ENCODE results near the gene FAF1.
"Not testable (repeated sequence)": the region's sequence is repeated elsewhere in the genome, so short reads cannot be mapped to it uniquely, and the experiment has no call there.

FAF1 gene

DNA sequence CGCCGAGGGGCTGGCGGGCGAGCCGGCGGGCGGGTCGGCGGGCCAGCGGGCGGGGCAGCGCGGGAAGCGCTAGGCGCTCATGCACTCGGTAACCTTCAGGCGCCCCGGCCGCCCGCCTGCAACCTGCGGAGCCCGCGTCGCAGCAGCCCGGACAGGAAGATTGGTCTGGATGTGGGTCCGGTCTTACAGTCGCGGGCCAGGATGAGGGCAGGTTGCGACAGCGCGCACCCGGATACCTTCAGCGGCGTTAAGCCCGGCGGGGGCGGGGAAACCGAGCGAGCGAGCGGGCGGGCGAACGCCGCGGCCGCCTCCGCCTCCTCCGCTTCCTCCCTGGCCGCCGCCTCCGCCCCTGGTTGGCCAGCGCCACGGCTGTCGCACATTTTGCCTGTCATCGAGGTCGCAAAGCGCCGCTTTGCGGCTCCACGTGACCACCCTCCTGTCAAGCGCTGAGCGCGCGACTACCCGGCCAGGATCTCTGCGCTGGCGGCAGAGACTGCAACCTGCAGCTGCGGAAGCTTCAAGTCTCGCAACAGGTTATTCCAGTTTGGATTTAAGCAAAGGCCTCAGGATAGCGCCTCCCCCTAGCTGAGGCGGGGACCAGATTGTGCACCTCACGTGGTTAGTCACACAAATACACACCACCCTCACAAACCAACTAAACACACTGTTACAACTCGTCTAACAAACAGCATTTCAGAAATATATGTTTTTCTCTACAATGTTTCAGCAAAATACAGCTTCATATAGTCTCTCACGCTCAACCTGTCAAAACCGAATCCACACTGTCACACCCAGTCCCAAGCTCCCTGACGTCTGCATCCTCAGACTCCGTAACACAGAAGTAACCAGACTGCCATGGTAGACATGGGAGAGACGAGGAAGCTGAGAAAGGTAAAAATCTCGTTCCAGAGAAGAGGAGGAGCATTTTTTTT is at the start of gene FAF1:
Gene FAF1 (minus strand): TSS at position 355 of the 932 bp plus-strand sequence. CDS start 456 bp downstream, outside the sequence.
- Mint-ChIP-seq H3K36me3 (ENCODE audit: low read depth) (peaks cover 2% of the 10 kb centered on the region), H3K4me1 (ENCODE audit: low read depth) (peaks cover 15% of the 10 kb centered on the region), H3K27me3 (ENCODE audit: low read depth) (peaks cover 6% of the 10 kb centered on the region), H3K27ac (peak within 1 kb of the TSS; percentile 88), H3K9me3 (no peaks in the 10 kb centered on the region), H3K4me3 (peak within 1 kb of the TSS; percentile 92)
- DNase-seq (ENCODE audit: low spot score), result peak; percentile 96

DNA sequence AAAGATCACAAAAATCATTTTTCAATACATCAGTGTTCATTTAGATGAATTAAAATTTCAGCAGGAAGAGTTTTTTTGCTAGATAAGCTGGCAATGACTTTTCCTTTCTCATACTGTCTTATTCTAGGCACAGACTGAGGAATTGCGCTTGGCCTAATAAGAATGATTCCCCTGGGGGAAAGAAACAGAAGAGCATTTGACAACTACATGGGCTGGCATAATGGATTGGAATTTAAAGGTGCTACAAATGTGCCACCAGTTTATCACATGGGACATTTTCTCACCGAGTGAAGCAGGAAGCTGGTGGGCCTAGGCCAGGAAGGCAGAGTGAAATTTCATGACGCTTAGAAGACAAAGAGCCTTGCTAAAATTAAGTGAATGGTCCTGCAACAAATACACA is 49.3 kb upstream of the FAF1 start:
- H3K9me3 Mint-ChIP-seq, result no peaks in the 10 kb centered on the region
- no peaks in the 10 kb centered on the region for H3K36me3 Mint-ChIP-seq (ENCODE audit: low read depth)
- no peak overlapping the region for H3K27ac Mint-ChIP-seq
- no peak overlapping the region for H3K4me3 Mint-ChIP-seq
- H3K4me1 Mint-ChIP-seq (ENCODE audit: low read depth), result no peaks in the 10 kb centered on the region
- DNase-seq (ENCODE audit: low spot score), result no peak
- H3K27me3 Mint-ChIP-seq (ENCODE audit: low read depth), result peaks cover 15% of the 10 kb centered on the region

GRCh38 chr1:51005549-51005948 is 45.5 kb upstream of the FAF1 start:
- H3K36me3 Mint-ChIP-seq (ENCODE audit: low read depth); H3K4me1 Mint-ChIP-seq (ENCODE audit: low read depth); H3K4me3 Mint-ChIP-seq; H3K27ac Mint-ChIP-seq; DNase-seq (ENCODE audit: low spot score); H3K9me3 Mint-ChIP-seq: not testable (repeated sequence)
- peaks cover 20% of the 10 kb centered on the region for H3K27me3 Mint-ChIP-seq (ENCODE audit: low read depth)

GRCh38 chr1:51002516-51002915 is 42.4 kb upstream of the FAF1 start:
- Mint-ChIP-seq H3K27ac (no peak overlapping the region), H3K4me3 (no peak overlapping the region), H3K36me3 (ENCODE audit: low read depth) (no peaks in the 10 kb centered on the region), H3K27me3 (ENCODE audit: low read depth) (peaks cover 24% of the 10 kb centered on the region), H3K9me3 (no peaks in the 10 kb centered on the region), H3K4me1 (ENCODE audit: low read depth) (no peaks in the 10 kb centered on the region)
- DNase-seq (ENCODE audit: low spot score), result no peak

- no peaks in the 10 kb centered on the region for H3K9me3 Mint-ChIP-seq
- no peak overlapping the region for H3K27ac Mint-ChIP-seq
- no peak for DNase-seq (ENCODE audit: low spot score)
- H3K36me3 Mint-ChIP-seq (ENCODE audit: low read depth), result no peaks in the 10 kb centered on the region
- no peak overlapping the region for H3K4me3 Mint-ChIP-seq
- H3K4me1 Mint-ChIP-seq (ENCODE audit: low read depth), result no peaks in the 10 kb centered on the region
- H3K27me3 Mint-ChIP-seq (ENCODE audit: low read depth), result peaks cover 31% of the 10 kb centered on the region
Measured at GRCh38 chr1:51000651-51001050, 40.6 kb upstream of the FAF1 start.

DNA sequence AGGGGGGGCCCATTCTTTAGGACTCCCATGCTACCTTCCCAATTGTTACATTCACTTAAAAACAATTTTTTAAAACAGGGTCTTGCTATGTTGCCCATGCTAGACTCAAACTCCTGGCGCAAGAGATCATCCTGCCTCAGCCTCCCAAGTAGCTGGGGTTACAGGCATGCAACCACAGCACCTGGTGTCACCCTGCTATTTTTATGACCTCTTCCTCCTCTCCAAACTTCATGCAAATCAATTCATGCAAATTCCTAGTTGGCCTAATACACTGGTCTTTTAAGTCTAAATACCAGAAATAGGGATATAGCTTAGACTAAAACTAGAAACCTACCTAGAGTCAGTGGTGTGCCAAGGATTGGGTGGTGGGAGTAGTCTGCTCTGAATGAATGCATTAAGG is 40.1 kb upstream of the FAF1 start:
- no peaks in the 10 kb centered on the region for H3K9me3 Mint-ChIP-seq
- peaks cover 31% of the 10 kb centered on the region for H3K27me3 Mint-ChIP-seq (ENCODE audit: low read depth)
- H3K27ac Mint-ChIP-seq, result no peak overlapping the region
- H3K36me3 Mint-ChIP-seq (ENCODE audit: low read depth), result no peaks in the 10 kb centered on the region
- H3K4me3 Mint-ChIP-seq, result no peak overlapping the region
- DNase-seq (ENCODE audit: low spot score), result no peak
- no peaks in the 10 kb centered on the region for H3K4me1 Mint-ChIP-seq (ENCODE audit: low read depth)

DNA sequence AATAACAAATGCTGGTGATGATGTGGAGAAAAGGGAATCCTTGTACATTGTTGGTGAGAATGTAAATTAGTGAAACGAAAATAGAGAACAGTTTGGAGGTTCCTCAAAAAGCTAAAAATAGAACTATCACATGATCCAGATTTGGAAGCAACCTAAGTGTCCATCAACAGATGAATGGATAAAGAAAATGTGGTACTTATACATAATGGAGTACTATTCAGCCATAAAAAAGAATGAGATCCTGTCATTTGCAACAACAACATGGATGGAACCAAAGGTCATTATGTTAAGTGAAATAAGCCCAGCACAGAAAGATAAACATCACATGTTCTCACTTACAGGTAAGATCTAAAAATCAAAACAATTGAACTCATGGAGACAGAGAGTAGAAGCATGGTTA is 39.3 kb upstream of the FAF1 start:
- not testable (repeated sequence) for H3K9me3 Mint-ChIP-seq; H3K4me3 Mint-ChIP-seq; H3K36me3 Mint-ChIP-seq (ENCODE audit: low read depth); H3K27ac Mint-ChIP-seq; H3K4me1 Mint-ChIP-seq (ENCODE audit: low read depth); DNase-seq (ENCODE audit: low spot score)
- peaks cover 26% of the 10 kb centered on the region for H3K27me3 Mint-ChIP-seq (ENCODE audit: low read depth)

DNA sequence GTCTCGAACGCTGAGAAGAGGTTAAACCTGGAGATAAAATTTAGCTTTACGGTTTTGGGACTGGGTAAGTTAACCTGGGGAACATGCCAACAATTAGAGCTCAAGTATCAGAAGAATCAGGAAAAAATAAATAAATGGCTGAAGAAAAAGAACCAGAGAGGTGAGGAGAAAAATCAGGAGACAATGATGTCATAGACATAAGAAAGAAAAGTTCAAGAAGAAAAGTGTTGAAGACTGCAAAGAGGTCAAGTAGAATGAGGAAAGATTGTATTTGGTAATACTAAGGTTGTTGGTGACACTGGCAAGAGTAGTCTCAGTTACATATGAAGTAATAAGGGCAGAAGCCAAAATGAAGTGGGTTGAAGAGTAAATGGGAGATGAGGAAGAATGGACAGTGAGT is 36.0 kb upstream of the FAF1 start:
- Mint-ChIP-seq H3K4me3 (no peak overlapping the region), H3K27me3 (ENCODE audit: low read depth) (peaks cover 22% of the 10 kb centered on the region)

DNA sequence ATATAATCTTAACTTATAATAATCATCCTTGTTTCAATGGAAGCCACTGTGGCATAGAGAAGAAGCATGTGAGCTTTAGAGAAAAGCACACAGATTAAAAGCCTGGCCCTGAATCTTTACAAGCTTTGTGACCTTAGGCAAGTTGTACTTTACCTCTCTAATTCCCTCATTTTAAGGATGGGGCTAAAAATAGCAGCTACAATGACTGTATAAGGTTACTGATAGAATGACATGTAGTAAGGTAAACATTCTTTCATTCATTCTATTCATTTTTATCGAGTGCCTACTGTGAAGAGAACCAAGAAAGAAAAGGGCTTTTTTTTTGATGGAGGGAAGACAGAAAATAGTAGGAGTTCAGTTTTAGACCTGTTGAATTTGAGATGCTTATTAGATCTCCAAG is 35.6 kb upstream of the FAF1 start:
- Mint-ChIP-seq H3K27me3 (ENCODE audit: low read depth) (peaks cover 22% of the 10 kb centered on the region), H3K4me1 (ENCODE audit: low read depth) (no peaks in the 10 kb centered on the region), H3K4me3 (no peak overlapping the region), H3K9me3 (no peaks in the 10 kb centered on the region), H3K27ac (no peak overlapping the region), H3K36me3 (ENCODE audit: low read depth) (no peaks in the 10 kb centered on the region)
- DNase-seq (ENCODE audit: low spot score), result no peak

More for the DNA sequence above, 36.0 kb upstream of the FAF1 start:
- DNase-seq (ENCODE audit: low spot score), result no peak
- no peaks in the 10 kb centered on the region for H3K4me1 Mint-ChIP-seq (ENCODE audit: low read depth)
- no peak overlapping the region for H3K27ac Mint-ChIP-seq
- H3K36me3 Mint-ChIP-seq (ENCODE audit: low read depth), result no peaks in the 10 kb centered on the region
- no peaks in the 10 kb centered on the region for H3K9me3 Mint-ChIP-seq

DNA sequence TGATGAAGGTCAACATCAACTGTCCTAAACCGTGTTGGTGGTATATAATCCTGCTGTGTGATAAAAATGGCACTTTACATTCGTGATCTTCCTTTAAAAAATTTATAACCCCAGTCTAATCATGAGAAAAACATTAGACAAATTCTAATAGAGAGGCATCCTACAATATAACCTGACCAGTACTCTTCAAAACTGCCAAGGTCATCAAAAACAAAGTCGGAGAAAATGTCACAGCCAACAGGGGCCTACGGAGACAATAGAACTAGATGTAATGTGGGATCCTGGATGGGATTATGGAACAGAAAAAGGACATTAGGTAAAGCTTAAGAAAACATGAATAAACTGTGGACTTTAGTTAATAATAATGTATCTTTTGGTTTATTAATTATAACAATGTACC is 34.9 kb upstream of the FAF1 start:
- Mint-ChIP-seq H3K4me3 (no peak overlapping the region), H3K36me3 (ENCODE audit: low read depth) (no peaks in the 10 kb centered on the region), H3K27ac (no peak overlapping the region), H3K9me3 (no peaks in the 10 kb centered on the region), H3K27me3 (ENCODE audit: low read depth) (peaks cover 22% of the 10 kb centered on the region), H3K4me1 (ENCODE audit: low read depth) (no peaks in the 10 kb centered on the region)
- DNase-seq (ENCODE audit: low spot score), result no peak

DNA sequence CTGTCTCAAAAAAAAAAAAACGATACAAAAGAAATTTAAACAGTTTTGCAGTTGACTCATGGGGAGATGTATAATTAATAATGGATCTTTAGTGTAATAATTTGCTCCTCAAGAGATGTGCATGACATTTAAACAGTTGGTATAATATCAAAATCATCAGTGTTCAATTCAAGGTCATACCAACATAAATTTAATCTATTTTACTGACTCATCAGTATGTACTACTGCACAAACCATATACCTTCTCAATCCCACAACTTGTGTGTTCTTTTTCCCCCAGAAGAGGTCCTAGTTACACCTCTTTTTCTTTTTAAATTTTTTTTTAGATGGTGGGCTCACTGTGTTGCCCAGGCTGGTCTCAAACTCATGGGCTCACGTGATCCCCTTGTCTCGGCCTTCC is 33.6 kb upstream of the FAF1 start:
- H3K9me3 Mint-ChIP-seq, result no peaks in the 10 kb centered on the region
- no peaks in the 10 kb centered on the region for H3K4me1 Mint-ChIP-seq (ENCODE audit: low read depth)
- no peaks in the 10 kb centered on the region for H3K36me3 Mint-ChIP-seq (ENCODE audit: low read depth)
- H3K27ac Mint-ChIP-seq, result no peak overlapping the region
- no peak for DNase-seq (ENCODE audit: low spot score)
- H3K27me3 Mint-ChIP-seq (ENCODE audit: low read depth), result peaks cover 20% of the 10 kb centered on the region
- H3K4me3 Mint-ChIP-seq, result no peak overlapping the region

DNA sequence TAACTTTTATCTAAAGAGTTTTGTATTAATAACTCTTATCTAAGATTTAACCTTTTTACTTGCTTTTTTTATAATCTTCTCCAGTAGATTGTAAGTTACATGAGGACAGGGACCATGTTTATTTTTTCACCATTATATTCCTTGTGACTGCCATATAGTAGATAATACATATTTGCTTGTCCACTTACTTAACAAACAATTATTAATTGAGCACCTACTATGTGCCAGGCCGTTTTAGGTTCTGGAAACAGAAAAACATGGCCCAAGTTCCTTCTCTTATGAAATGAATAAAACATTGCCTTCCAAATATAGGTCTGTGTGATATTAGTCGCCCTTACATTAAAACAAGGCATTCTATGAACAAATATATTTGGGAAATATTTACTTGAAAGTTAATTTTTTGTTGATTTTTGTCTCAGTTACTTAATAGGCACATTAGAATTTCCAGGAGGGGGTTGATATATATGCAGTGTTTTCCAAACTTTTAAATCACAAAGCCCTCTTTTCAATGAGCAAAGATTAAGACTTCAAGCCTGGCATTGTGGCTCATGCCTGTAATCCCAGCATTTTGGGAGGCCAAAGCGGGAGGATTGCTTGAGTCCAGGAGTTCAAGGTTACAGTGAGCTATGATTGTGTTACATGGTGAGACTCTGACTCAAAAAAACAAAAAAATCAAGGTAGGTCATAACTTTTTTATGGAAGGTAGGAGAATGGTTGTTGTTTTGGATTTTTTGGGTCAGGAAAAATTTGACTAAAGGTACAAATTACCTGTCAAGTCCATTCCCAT is 32.7 kb upstream of the FAF1 start:
- Mint-ChIP-seq H3K4me3 (no peak overlapping the region), H3K36me3 (ENCODE audit: low read depth) (no peaks in the 10 kb centered on the region), H3K27me3 (ENCODE audit: low read depth) (peaks cover 20% of the 10 kb centered on the region), H3K4me1 (ENCODE audit: low read depth) (no peaks in the 10 kb centered on the region), H3K9me3 (no peaks in the 10 kb centered on the region), H3K27ac (no peak overlapping the region)
- DNase-seq (ENCODE audit: low spot score), result no peak

DNA sequence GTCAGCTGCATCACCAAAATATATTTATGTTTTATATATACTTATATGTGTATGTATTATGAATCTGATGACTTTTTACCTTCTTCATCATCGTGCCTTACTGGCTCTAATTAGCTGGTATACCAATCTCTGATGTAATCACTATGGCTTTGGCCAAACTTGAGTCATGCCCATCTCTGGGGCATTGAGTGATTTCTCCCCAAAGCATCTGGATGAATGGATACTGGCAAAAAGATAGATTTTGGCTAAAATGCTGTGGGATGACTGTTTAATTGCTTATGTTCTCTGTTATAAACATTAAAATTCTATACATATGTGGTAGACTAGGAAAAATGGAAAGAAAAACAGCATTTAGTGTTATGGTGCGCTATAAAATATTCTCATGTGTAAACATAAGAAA is 29.6 kb upstream of the FAF1 start:
- H3K9me3 Mint-ChIP-seq, result no peaks in the 10 kb centered on the region
- DNase-seq (ENCODE audit: low spot score), result no peak
- peaks cover 32% of the 10 kb centered on the region for H3K27me3 Mint-ChIP-seq (ENCODE audit: low read depth)
- no peak overlapping the region for H3K27ac Mint-ChIP-seq
- H3K4me1 Mint-ChIP-seq (ENCODE audit: low read depth), result no peaks in the 10 kb centered on the region
- no peaks in the 10 kb centered on the region for H3K36me3 Mint-ChIP-seq (ENCODE audit: low read depth)
- no peak overlapping the region for H3K4me3 Mint-ChIP-seq

DNA sequence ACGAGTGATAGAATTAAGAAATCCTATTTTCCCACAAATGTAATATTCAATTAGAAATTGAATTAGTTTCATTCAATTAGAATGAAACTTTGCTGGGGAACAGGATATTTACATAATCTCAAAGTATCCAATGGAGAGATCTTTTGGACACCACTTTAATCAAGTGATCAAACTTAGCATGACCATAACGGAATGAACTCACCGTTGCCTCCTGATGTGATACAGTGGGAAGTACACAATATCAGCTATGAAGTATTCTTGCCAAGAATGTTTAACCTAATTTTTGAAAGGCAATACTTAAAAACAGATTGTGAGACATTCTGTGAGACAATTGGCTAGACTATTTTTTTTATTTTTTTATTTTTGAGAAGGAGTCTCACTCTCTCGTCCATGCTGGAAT is 26.6 kb upstream of the FAF1 start:
- Mint-ChIP-seq H3K4me1 (ENCODE audit: low read depth) (peaks cover 1% of the 10 kb centered on the region), H3K36me3 (ENCODE audit: low read depth) (no peaks in the 10 kb centered on the region), H3K27ac (no peak overlapping the region), H3K4me3 (no peak overlapping the region), H3K9me3 (no peaks in the 10 kb centered on the region), H3K27me3 (ENCODE audit: low read depth) (peaks cover 45% of the 10 kb centered on the region)
- no peak for DNase-seq (ENCODE audit: low spot score)
